ENCODE results near the gene LPO.

The LPO gene

GRCh38 chr17:58294034-58294433 is 55.6 kb downstream of the LPO start:
- in situ Hi-C loops (cut with HindIII; ENCODE audit: low pct_ligation_motif_present, low sequenced_read_pairs), result no loop called here
- H3K4me3 ChIP-seq (ENCODE audit: low read depth, low read length), result no peak overlapping the region
- no peak for DNase-seq
- no peaks in the 10 kb centered on the region for H3K36me3 ChIP-seq (replicated peaks)
- H3K27me3 ChIP-seq (replicated peaks), result no peaks in the 10 kb centered on the region
- H3K27ac ChIP-seq, result no peak overlapping the region
- TF ChIP-seq, protein P1, sequence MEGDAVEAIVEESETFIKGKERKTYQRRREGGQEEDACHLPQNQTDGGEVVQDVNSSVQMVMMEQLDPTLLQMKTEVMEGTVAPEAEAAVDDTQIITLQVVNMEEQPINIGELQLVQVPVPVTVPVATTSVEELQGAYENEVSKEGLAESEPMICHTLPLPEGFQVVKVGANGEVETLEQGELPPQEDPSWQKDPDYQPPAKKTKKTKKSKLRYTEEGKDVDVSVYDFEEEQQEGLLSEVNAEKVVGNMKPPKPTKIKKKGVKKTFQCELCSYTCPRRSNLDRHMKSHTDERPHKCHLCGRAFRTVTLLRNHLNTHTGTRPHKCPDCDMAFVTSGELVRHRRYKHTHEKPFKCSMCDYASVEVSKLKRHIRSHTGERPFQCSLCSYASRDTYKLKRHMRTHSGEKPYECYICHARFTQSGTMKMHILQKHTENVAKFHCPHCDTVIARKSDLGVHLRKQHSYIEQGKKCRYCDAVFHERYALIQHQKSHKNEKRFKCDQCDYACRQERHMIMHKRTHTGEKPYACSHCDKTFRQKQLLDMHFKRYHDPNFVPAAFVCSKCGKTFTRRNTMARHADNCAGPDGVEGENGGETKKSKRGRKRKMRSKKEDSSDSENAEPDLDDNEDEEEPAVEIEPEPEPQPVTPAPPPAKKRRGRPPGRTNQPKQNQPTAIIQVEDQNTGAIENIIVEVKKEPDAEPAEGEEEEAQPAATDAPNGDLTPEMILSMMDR (IDR thresholded peaks at IDR 0.05; ENCODE audit: low read depth, low read length, missing control alignments), result no peak

DNA sequence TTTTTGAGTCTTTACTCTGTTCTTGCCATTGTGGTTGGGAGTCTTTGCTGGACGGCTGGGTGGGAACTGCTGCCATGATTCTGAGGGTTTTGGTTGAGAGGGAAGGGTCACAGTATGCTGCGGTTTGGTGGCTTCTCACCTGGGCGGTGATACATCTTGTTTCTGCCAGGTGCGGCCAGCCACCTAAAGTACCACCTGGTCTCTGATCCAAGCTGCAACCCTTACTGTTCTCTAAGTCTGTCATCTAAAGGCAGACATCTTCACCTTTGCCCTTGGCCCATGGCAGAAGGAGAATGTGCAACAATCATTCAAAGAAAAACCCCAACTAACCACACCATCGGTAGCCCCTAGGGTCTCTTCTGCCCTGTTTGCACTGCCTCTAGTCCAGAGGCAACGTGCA is 62.0 kb downstream of the LPO start:
- TF ChIP-seq, protein P1 (IDR thresholded peaks at IDR 0.05; ENCODE audit: low read depth, low read length, missing control alignments), result no peak
- no peaks in the 10 kb centered on the region for H3K36me3 ChIP-seq (replicated peaks)
- no peak overlapping the region for H3K4me3 ChIP-seq (ENCODE audit: low read depth, low read length)
- DNase-seq, result no peak
- H3K27ac ChIP-seq, result no peak overlapping the region
- no peaks in the 10 kb centered on the region for H3K27me3 ChIP-seq (replicated peaks)
- in situ Hi-C loops (cut with HindIII; ENCODE audit: low pct_ligation_motif_present, low sequenced_read_pairs), result no loop called here

- TF ChIP-seq, protein P1 (IDR thresholded peaks at IDR 0.05; ENCODE audit: low read depth, low read length, missing control alignments), result no peak
- no peak overlapping the region for H3K4me3 ChIP-seq (ENCODE audit: low read depth, low read length)
- in situ Hi-C loops (cut with HindIII; ENCODE audit: low pct_ligation_motif_present, low sequenced_read_pairs), result no loop called here
- no peaks in the 10 kb centered on the region for H3K36me3 ChIP-seq (replicated peaks)
- H3K27ac ChIP-seq, result no peak overlapping the region
- no peak for DNase-seq
- H3K27me3 ChIP-seq (replicated peaks), result no peaks in the 10 kb centered on the region
Measured at GRCh38 chr17:58301504-58302150, 63.2 kb downstream of the LPO start.

- TF ChIP-seq, protein P1 (IDR thresholded peaks at IDR 0.05; ENCODE audit: low read depth, low read length, missing control alignments), result no peak
Measured at GRCh38 chr17:58302171-58302918, 64.0 kb downstream of the LPO start.

DNA sequence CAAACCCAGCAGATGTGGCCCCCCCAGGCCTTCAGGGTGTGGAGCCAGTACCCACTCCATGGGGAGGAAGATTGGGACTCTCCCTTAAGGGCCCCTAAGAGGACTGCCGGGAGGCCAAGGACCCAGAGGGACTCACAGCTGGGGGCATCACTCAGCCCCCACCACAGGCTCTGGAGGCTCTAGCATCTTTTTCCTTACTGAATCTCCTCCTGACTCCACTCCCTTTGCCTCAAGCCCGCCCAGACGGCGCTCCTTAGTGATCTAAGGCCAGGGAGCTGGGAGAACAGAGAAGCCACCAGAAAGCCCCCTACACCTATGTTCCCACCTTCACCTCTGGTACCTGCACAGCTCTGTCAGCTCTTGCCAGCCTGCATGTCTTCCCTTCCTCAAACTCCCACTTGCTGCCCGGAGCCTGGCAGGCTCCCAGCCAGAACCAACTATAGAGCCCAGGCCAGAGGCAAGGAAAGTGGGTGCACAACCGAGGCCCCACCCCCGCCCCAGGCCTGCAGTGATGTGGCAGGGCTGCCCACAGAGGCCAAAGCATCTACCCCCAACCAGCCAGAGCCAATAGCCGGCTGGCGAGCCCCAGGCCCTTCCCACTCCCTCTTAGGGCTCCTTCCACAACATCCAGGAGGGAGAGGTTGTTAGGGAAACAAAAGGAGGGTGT is 64.7 kb downstream of the LPO start:
- Histone ChIP-seq H3K27ac (no peak overlapping the region), H3K4me3 (ENCODE audit: low read depth, low read length) (no peak overlapping the region), H3K36me3 (replicated peaks) (no peaks in the 10 kb centered on the region), H3K27me3 (replicated peaks) (no peaks in the 10 kb centered on the region)
- DNase-seq, result no peak
- in situ Hi-C loops (cut with HindIII; ENCODE audit: low pct_ligation_motif_present, low sequenced_read_pairs), result no loop called here
- TF ChIP-seq, protein P1 (IDR thresholded peaks at IDR 0.05; ENCODE audit: low read depth, low read length, missing control alignments), result no peak

More at GRCh38 chr17:58302171-58302918, 64.0 kb downstream of the LPO start:
- H3K27me3 ChIP-seq (replicated peaks), result no peaks in the 10 kb centered on the region
- H3K36me3 ChIP-seq (replicated peaks), result no peaks in the 10 kb centered on the region
- in situ Hi-C loops (cut with HindIII; ENCODE audit: low pct_ligation_motif_present, low sequenced_read_pairs), result no loop called here
- DNase-seq, result no peak
- H3K4me3 ChIP-seq (ENCODE audit: low read depth, low read length), result no peak overlapping the region
- H3K27ac ChIP-seq, result no peak overlapping the region
